Measurements from ENCODE around the gene POU6F2.

The POU6F2 gene

GRCh38 chr7:39144420-39144819 is 166.7 kb downstream of the POU6F2 start:
- H3K4me3 ChIP-seq (ENCODE audit: low read length) = no peak overlapping the region
- no peak for TF ChIP-seq ZNF274 (IDR thresholded peaks at IDR 0.05; ENCODE audit: low read depth, low read length)

- TF ChIP-seq ZNF274 (IDR thresholded peaks at IDR 0.05; ENCODE audit: low read depth, low read length) = no peak
- no peak overlapping the region for H3K4me3 ChIP-seq (ENCODE audit: low read length)
Observed at GRCh38 chr7:39145283-39145682, 167.6 kb downstream of the POU6F2 start.

DNA sequence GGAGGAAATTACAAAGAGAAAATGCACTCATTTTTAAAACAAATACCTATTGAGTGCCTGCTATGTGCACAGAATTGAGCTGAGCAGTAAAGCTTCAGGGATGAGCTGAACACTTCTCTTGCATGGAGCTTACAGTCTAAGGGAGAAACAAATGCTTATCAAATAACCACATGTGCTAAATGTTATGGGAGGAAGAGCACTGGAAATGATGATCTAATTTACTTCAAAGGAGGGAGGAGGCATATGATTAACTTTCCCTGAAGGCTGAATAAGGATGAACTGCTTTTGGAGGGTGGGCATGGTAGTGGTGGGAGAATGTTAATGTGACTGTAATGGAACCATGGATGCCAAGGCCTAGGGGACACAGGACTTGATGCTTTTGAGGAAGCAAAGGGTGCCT is 168.2 kb downstream of the POU6F2 start:
- no peak overlapping the region for H3K4me3 ChIP-seq (ENCODE audit: low read length)
- TF ChIP-seq ZNF274 (IDR thresholded peaks at IDR 0.05; ENCODE audit: low read depth, low read length) = no peak

DNA sequence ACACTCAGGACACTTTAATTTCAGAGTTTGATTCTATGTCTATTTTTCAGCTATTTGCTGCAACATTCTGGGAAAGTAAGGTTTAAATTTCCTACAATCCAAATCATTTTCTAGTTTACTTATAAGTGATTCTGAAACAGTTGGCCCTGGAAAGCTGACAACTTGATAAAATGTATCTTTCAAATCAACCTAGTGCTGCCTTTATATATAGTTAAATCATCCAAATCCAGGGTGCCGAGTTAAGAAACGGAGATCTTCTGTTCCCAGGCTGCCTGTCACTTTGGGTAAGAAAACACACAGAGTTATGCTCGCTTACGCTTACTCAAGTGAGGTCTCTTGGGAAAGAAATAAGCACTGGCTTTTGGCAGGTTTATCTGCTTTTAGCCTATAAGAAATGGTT is 175.0 kb downstream of the POU6F2 start:
- H3K4me3 ChIP-seq (ENCODE audit: low read length) = no peak overlapping the region
- no peak for TF ChIP-seq ZNF274 (IDR thresholded peaks at IDR 0.05; ENCODE audit: low read depth, low read length)

GRCh38 chr7:39153113-39153512 is 175.4 kb downstream of the POU6F2 start:
- H3K4me3 ChIP-seq (ENCODE audit: low read length) = no peak overlapping the region
- no peak for TF ChIP-seq ZNF274 (IDR thresholded peaks at IDR 0.05; ENCODE audit: low read depth, low read length)

- no peak for TF ChIP-seq ZNF274 (IDR thresholded peaks at IDR 0.05; ENCODE audit: low read depth, low read length)
- H3K4me3 ChIP-seq (ENCODE audit: low read length) = no peak overlapping the region
Observed at GRCh38 chr7:39153647-39154046, 175.9 kb downstream of the POU6F2 start.

DNA sequence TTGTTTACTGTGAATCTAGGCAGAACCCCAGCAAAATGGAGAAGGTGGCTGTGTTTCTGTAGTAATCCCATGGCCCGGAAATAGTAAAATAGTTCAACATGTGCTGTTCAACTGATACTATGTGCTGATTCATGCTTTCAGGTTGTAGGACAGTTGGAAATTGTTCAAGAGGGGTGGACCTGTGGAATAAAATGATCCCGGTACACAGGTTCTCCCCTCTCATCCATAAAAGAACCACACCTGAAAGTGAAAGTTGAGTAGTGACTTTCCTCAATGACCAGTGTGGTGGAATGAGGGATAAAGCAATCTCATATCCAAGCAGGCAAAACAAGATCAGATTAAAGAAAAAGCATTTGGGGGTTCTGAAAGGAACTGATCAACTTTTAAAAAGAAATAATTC is 177.1 kb downstream of the POU6F2 start:
- TF ChIP-seq ZNF274 (IDR thresholded peaks at IDR 0.05; ENCODE audit: low read depth, low read length) = no peak
- H3K4me3 ChIP-seq (ENCODE audit: low read length) = no peak overlapping the region

DNA sequence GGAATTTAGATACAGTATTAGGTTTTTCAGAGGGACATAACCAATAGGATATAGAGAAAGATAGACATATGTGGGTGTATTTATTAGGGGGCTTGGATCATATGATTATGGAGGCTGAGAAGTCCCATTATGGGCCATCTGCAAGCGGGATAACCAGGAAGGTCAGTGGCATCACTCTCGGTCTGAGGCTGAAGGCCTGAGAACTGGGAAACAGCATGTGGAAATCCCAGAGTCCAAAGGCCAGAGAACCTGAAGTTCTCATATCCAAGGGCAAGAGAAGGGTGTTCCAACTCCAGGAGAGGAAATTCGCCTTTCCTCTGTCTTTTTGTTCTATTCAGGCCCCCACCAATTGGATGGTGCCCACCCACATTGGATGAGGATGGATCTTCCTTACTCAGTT is 180.7 kb downstream of the POU6F2 start:
- H3K4me3 ChIP-seq (ENCODE audit: low read length) = no peak overlapping the region
- no peak for TF ChIP-seq ZNF274 (IDR thresholded peaks at IDR 0.05; ENCODE audit: low read depth, low read length)

GRCh38 chr7:39161903-39162302 is 184.2 kb downstream of the POU6F2 start:
- no peak for TF ChIP-seq ZNF274 (IDR thresholded peaks at IDR 0.05; ENCODE audit: low read depth, low read length)
- no peak overlapping the region for H3K4me3 ChIP-seq (ENCODE audit: low read length)

DNA sequence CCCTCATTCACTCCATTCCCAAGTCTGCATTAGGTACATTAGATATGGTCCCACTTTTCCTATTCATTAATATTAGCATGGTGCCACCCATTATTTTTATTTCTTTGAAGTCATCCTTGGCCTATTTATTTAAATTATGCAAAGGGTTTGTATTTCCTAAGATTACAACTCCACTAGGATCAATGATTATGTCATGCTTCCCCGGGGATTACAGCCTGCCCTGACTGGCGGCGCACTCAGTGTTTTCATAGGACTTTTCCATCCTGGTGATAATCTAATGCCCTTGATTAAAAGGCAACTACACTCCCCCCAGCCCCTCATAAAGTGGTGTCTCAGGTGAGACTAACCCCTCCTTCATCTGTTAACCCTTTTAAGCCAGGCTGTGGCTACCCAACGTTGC is 187.2 kb downstream of the POU6F2 start:
- TF ChIP-seq ZNF274 (IDR thresholded peaks at IDR 0.05; ENCODE audit: low read depth, low read length) = no peak
- no peak overlapping the region for H3K4me3 ChIP-seq (ENCODE audit: low read length)

- H3K4me3 ChIP-seq (ENCODE audit: low read length) = no peak overlapping the region
Observed at GRCh38 chr7:39168403-39169098, 190.8 kb downstream of the POU6F2 start.

DNA sequence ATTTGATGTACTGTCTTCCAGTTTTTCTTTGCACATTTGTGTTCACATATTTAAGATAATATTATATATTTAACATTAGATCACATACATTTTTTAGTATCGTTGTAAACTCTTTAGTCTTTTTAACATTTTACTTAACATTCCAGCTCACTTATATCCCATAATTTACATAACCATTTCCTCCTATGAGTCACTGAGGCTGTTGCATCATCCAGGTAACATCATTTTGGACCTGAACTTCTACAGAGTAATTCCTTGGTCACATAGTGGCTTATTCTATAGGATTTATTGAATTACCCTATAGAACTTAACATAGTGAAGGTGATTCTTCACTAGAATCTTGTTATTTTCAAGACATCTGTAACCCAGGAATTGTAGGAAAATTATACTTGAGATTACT is 194.4 kb downstream of the POU6F2 start:
- no peak for TF ChIP-seq ZNF274 (IDR thresholded peaks at IDR 0.05; ENCODE audit: low read depth, low read length)
- no peak overlapping the region for H3K4me3 ChIP-seq (ENCODE audit: low read length)

More at GRCh38 chr7:39168403-39169098, 190.8 kb downstream of the POU6F2 start:
- no peak for TF ChIP-seq ZNF274 (IDR thresholded peaks at IDR 0.05; ENCODE audit: low read depth, low read length)

- no peak overlapping the region for H3K4me3 ChIP-seq (ENCODE audit: low read length)
- no peak for TF ChIP-seq ZNF274 (IDR thresholded peaks at IDR 0.05; ENCODE audit: low read depth, low read length)
Observed at GRCh38 chr7:39181398-39181797, 203.7 kb downstream of the POU6F2 start.

DNA sequence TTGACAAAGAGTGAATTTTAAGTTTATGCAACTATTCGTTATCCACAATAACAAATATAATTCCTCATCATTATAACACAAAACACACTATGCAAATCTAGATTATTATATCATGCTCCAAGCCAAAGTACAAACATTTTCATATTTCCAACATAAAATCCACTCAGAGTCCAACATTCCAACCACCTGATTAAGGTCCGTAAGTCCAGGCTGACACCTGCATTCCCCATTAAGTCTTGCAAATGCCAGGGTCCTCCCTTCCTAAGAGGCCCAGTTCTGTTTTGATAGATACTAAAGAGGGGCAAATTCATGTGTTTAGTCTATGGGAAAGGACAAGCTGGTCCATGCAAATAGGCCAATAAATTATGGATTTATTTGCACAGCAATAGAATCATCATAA is 206.1 kb downstream of the POU6F2 start:
- no peak overlapping the region for H3K4me3 ChIP-seq (ENCODE audit: low read length)
- TF ChIP-seq ZNF274 (IDR thresholded peaks at IDR 0.05; ENCODE audit: low read depth, low read length) = no peak

DNA sequence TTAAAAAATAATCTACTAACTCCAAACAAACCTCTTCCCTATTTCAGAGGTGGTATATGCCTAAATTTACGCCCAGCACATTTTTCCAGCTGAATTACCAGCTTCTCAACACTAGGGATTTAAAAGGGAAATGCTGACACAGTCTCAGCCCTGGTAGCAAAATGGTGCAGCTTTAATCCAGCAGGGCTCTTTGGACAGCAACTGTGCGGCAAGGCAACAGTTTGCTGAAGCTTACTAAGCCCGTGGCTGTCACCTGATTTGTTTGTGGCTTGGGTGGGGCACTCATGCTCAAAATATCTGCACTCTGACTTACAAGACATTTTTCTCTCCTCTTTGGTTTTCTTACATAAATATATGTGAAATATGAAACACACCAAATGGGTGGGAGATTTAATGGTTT is 206.7 kb downstream of the POU6F2 start:
- H3K4me3 ChIP-seq (ENCODE audit: low read length) = no peak overlapping the region
- TF ChIP-seq ZNF274 (IDR thresholded peaks at IDR 0.05; ENCODE audit: low read depth, low read length) = no peak

- TF ChIP-seq ZNF274 (IDR thresholded peaks at IDR 0.05; ENCODE audit: low read depth, low read length) = no peak
- no peak overlapping the region for H3K4me3 ChIP-seq (ENCODE audit: low read length)
Observed at GRCh38 chr7:39186131-39186530, 208.4 kb downstream of the POU6F2 start.

All from GM08714 (cell line).